OCI-M2 (cell line): ENCODE results near the gene ACTL7A.
"Not testable (repeated sequence)": the region's sequence is repeated elsewhere in the genome, so short reads cannot be mapped to it uniquely, and the experiment has no call there.

Source experiments
- DNase-seq: peaks from one replicate; lab custom pipeline; 2025; ENCODE audit not compliant: unreplicated experiment; lab: John Stamatoyannopoulos, UW

ACTL7A gene

GRCh38 chr9:108876425-108876824 lies 14.4 kb downstream of the ACTL7A start:
- no peak for DNase-seq

GRCh38 chr9:108877524-108877923 lies 15.5 kb downstream of the ACTL7A start:
- no peak for DNase-seq

- no peak for DNase-seq
Observed at GRCh38 chr9:108880738-108881316, 18.8 kb downstream of the ACTL7A start.

DNA sequence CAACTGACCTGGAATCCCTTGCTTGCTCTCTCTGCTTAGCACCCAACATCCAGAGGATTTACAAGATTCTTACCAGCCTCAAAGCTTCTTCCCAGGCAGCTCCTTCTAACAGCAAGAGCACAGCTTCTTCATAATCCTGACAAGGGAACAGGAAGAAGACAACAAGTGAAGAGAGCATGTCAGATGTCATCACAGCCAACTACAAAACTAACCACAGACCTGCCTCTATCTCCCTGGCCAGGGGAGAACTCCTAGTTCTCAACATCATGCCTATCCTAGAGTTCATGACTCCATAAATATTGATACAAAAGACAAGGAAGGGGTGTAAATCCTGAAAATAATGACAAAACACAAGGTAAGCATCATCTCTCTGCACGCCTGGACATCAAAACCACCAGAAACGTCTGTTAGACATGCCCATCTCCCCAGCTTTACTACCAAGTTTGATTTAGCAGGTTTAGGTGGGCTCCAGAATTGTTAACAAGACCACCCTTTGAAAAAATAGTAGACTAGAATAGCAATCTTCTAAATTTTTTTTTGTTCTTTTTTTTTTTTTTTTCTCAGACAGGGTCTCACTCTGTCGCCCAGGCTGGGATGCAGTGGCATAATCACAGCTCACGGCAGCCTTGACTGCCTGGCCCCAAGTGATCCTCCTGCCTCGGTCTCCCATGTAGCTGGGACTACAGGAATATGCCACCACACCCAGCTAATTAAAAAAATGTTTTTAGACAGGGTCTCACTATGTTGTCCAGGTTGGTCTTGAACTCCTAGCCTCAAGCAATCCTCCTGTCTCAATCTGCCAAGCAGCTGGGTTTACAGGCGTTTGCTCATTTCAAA lies 20.2 kb downstream of the ACTL7A start:
- DNase-seq: no peak

- DNase-seq: no peak
Observed at GRCh38 chr9:108883085-108883484, 21.0 kb downstream of the ACTL7A start.

DNA sequence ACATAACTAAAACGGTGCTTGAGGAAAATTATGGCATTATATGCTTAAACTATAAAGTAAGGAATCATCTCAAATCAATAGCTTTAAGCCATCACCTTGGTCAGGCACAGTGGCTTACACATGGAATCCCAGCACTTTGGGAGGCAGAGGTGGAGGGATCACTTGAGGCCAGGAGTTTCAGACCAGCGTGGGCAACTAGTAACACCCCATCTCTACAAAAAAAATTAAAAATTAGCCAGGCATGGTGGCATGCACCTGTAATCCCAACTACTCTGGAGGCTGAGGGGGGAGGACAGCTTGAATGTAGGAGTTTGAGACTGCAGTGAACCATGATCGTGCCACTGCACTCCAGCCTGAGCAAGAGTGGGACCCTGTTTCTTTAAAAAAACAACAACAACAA lies 22.6 kb downstream of the ACTL7A start:
- no peak for DNase-seq

DNA sequence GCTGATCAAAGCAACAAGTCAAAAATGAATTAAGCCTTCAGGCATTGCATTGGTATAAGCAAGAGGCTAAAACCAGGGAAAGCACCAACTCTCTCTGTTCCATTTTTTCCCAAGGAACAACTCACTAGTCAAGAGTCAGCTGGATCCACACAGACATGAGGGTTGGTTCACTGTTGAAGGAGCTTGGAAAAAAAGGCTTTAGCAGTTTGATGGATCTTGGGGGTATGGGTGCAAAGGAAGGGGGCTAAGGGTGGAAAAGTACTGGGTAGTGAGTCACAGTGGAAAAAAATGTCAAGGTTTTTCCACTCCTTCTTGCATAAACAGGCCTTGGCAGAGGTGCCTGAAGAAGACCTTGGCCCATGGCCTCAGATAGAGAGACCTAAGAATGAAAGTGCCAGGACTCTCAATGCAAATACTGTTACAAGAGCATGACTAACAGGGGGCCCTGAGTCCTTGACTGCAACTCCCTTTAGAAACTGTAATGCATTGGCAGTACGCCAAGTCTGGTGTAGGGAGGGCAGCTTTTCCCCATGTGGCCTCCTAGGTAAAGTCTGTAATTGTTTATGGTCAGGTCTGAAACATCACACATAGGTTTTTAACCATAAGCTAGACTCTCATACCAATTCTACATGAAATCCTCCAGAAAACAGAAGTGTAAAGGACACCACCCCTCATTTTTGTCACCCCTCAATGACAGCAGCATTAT lies 23.7 kb downstream of the ACTL7A start:
- DNase-seq: no peak

DNA sequence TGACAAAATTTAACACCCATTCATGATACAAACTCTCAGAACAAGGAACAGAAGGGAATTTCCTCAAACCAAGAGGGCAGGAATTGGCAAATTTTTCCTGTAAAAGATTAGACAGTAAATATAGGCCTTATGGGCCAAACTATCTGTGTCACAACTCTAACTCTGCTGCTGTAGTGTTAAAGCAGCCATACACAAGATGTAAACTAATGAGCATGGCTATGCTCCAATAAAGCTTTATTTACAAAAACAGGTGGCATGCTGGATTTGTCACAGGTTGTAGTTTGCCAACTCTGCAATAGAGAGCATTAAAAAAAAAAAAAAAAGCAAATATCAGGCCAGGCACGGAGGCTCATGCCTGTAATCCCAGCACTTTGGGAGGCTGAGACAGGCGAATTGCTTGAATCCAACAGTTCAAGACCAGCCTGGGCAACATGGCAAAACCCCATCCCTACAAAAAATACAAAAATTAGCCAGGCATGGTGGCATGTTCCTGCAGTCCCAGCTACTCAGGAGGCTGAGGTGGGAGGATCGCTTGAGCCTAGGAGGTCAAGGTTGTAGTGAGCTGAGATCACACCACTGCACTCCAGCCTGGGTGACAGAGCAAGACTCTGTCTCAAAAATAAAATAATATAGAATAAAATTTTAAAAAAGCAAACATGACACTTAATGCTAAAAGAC lies 24.7 kb downstream of the ACTL7A start:
- DNase-seq: not testable (repeated sequence)

- DNase-seq: no peak
Observed at GRCh38 chr9:108889649-108890067, 27.6 kb downstream of the ACTL7A start.

DNA sequence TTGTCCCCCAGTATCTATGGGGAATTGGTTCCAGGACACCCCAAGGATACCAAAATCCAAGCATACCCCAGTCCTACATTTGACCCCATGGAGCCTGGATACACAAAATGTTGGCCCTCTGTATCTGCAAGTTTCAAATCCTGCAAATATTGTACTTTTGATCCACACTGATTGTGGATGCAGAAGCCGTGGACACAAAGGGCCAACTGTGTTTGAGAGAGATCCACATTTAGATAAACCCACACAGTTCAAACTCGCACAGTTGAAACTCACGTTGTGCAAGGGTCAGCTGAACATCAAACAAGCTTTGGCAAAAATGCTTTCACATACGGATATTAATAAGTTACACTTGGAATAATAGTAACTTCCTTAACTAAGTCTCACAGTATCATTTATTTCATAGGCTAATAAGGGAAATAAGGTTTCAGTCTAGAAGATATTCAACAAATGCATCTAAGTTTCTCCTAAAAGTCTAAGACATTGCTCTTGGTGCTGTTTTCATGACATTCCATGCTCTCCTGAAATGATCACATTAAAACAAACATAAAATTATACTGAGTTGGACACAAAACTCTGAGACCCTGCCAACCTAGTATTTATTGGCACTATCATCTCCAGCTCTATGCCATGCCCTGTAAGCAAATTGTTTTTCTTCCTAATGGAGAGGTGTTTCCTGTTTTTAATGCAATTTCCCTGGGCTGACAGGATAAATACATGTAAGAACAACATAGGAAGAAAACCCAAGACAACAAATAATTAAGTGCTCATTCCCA lies 32.3 kb downstream of the ACTL7A start:
- no peak for DNase-seq

GRCh38 chr9:108897324-108898096 lies 35.4 kb downstream of the ACTL7A start:
- DNase-seq: no peak

GRCh38 chr9:108899023-108899695 lies 37.1 kb downstream of the ACTL7A start:
- not testable (repeated sequence) for DNase-seq

DNA sequence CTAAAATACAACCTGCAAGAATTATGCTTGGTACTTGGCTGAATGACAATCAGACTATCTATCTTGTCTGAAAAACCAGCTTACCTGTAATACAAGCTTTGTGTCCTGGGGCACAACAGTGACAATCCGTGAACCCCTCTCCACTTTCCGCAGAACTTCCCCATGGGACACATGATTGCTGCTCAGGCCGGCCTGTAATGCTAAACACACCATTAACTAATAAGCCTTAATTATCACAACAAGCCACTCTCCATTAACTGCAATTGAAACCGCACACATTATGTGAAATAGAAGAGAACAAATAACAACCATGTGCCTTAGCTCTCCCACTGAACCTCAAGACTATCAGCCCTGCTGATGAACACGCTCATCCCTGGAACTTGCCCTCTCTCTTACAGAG lies 38.1 kb downstream of the ACTL7A start:
- DNase-seq: no peak

- no peak for DNase-seq
Observed at GRCh38 chr9:108903420-108904103, 41.5 kb downstream of the ACTL7A start.

DNA sequence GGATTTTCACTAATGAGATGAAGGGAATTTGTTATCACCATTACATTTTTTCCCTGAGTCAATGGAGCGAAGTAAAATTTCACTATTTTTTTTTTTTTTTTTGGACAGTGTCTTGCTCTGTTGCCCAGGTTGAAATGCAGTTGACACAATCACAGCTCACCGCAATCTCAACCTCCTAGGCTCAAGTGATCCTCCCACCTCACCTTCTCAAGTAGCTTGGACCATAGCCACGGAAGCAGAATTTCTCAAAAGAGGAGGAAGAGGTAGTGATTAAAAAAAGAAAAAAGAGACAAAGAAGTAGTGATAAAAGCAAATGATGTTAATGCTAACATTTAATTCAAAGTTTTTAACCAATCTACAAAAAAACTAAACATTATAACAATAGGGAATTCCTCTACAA lies 42.1 kb downstream of the ACTL7A start:
- no peak for DNase-seq

- DNase-seq: no peak
Observed at GRCh38 chr9:108905494-108905893, 43.4 kb downstream of the ACTL7A start.

DNA sequence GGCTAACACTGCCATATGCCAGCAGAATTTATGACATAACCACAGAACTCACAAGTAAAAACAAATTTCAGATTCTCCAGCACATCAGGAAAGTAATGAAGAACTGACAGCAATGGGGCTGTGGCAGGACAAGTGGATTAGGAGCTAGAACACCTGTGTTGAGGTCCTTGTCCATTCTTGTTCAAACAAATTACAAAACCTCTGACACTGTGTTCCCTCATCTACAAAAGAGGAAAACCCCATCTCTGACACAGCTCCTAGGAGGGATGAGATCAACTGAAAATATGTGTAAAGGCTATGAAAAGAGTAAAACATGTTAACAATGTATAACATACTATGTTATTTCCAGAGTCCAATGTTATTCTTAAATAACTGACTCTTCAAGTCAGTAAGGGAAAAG lies 48.3 kb downstream of the ACTL7A start:
- DNase-seq: no peak

DNA sequence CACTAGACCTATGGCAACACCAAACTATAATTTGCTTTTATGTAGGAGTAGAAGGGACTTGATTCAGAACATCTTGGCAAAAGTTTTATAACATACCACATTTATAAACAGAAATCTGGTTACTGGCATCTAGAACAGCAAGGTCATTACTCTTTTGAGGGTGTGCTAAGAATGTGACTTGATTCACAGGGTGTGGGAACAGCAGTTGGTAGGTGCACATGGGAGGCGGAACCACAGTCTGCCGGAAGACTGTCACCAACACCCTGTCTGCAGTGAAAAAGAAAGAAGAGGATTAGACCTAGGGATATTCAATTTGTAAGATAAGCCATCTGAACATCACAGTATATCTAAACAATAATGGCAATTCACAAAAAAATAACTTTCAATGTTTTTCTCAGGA lies 48.8 kb downstream of the ACTL7A start:
- DNase-seq: no peak

GRCh38 chr9:108911820-108912219 lies 49.8 kb downstream of the ACTL7A start:
- no peak for DNase-seq
